ENCODE results near the gene CFAP73. TPM values are rescaled to one million over a fixed set of nuclear protein-coding genes. Genes with fewer than 3 reads are reported as not detected.
"Not testable (repeated sequence)": the region's sequence is repeated elsewhere in the genome, so short reads cannot be mapped to it uniquely, and the experiment has no call there.

The CFAP73 gene
- total RNA-seq, 3 donors from 2014 or later (not counting 1 experiment from before 2014, with no cell fraction given), result not detected

GRCh38 chr12:113116875-113117274 lies 32.6 kb upstream of the CFAP73 start:
- no peak overlapping the region for H3K27ac Mint-ChIP-seq
- Histone ChIP-seq H3K4me1 (ENCODE audit: control insufficient read depth, insufficient read depth, low read length) (no peaks in the 10 kb centered on the region), H3K36me3 (ENCODE audit: control insufficient read depth, insufficient read depth, low read length) (no peaks in the 10 kb centered on the region), H3K9me3 (ENCODE audit: control insufficient read depth, insufficient read depth, low read length) (no peaks in the 10 kb centered on the region), H3K27ac (ENCODE audit: low read length) (no peak overlapping the region), H3K4me3 (ENCODE audit: low read length) (no peak overlapping the region), H3K27me3 (ENCODE audit: control insufficient read depth, insufficient read depth, low read length) (no peaks in the 10 kb centered on the region)
- no peaks in the 10 kb centered on the region for H3K36me3 Mint-ChIP-seq
- no peak for DNase-seq
- no peak for ATAC-seq
- no peaks in the 10 kb centered on the region for H3K9me3 Mint-ChIP-seq
- H3K4me1 Mint-ChIP-seq, result no peaks in the 10 kb centered on the region
- intact Hi-C loops (cut with micrococcal nuclease), result no loop called here
- no peak overlapping the region for H3K4me3 Mint-ChIP-seq
- WGBS (ENCODE audit: insufficient coverage), result 89% methylated on average over 6 of the region's 6 CpGs
- peaks cover 14 to 16% of the 10 kb centered on the region in 2 donors for H3K27me3 Mint-ChIP-seq (ENCODE audit: low read depth in 2 of 2)
- TF ChIP-seq CTCF (IDR thresholded peaks at IDR 0.05), result no peak

GRCh38 chr12:113117684-113118083 lies 31.8 kb upstream of the CFAP73 start:
- H3K4me3 ChIP-seq (ENCODE audit: low read length); H3K9me3 ChIP-seq (ENCODE audit: control insufficient read depth, insufficient read depth, low read length); H3K36me3 Mint-ChIP-seq; H3K27me3 ChIP-seq (ENCODE audit: control insufficient read depth, insufficient read depth, low read length); H3K36me3 ChIP-seq (ENCODE audit: control insufficient read depth, insufficient read depth, low read length); intact Hi-C loops (cut with micrococcal nuclease); H3K4me1 Mint-ChIP-seq; ATAC-seq; H3K27ac Mint-ChIP-seq; H3K4me1 ChIP-seq (ENCODE audit: control insufficient read depth, insufficient read depth, low read length); H3K27ac ChIP-seq (ENCODE audit: low read length); DNase-seq; H3K4me3 Mint-ChIP-seq; H3K9me3 Mint-ChIP-seq: not testable (repeated sequence)
- 79% methylated on average over 8 of the region's 8 CpGs for WGBS (ENCODE audit: insufficient coverage)
- peaks cover 15 to 22% of the 10 kb centered on the region in 2 donors for H3K27me3 Mint-ChIP-seq (ENCODE audit: low read depth in 2 of 2)

GRCh38 chr12:113118142-113118541 lies 31.4 kb upstream of the CFAP73 start:
- peaks cover 14 to 22% of the 10 kb centered on the region in 2 donors for H3K27me3 Mint-ChIP-seq (ENCODE audit: low read depth in 2 of 2)
- Histone ChIP-seq H3K27ac (ENCODE audit: low read length) (no peak overlapping the region), H3K4me3 (ENCODE audit: low read length) (no peak overlapping the region), H3K36me3 (ENCODE audit: control insufficient read depth, insufficient read depth, low read length) (no peaks in the 10 kb centered on the region), H3K27me3 (ENCODE audit: control insufficient read depth, insufficient read depth, low read length) (no peaks in the 10 kb centered on the region), H3K4me1 (ENCODE audit: control insufficient read depth, insufficient read depth, low read length) (no peaks in the 10 kb centered on the region), H3K9me3 (ENCODE audit: control insufficient read depth, insufficient read depth, low read length) (no peaks in the 10 kb centered on the region)
- TF ChIP-seq CTCF (IDR thresholded peaks at IDR 0.05), result no peak
- no peak overlapping the region for H3K4me3 Mint-ChIP-seq
- intact Hi-C loops (cut with micrococcal nuclease), result no loop called here
- no peak overlapping the region for H3K27ac Mint-ChIP-seq
- H3K36me3 Mint-ChIP-seq, result no peaks in the 10 kb centered on the region
- DNase-seq (no peak), ATAC-seq (no peak)
- H3K4me1 Mint-ChIP-seq, result no peaks in the 10 kb centered on the region
- no peaks in the 10 kb centered on the region for H3K9me3 Mint-ChIP-seq
- 100% methylated on average over 1 of the region's 1 CpG for WGBS (ENCODE audit: insufficient coverage)

- Mint-ChIP-seq H3K4me1 (no peaks in the 10 kb centered on the region), H3K4me3 (no peak overlapping the region), H3K36me3 (no peaks in the 10 kb centered on the region), H3K27me3 (ENCODE audit: low read depth in 2 of 2) (peaks cover 14 to 25% of the 10 kb centered on the region in 2 donors), H3K27ac (no peak overlapping the region), H3K9me3 (no peaks in the 10 kb centered on the region)
- Histone ChIP-seq H3K27me3 (ENCODE audit: control insufficient read depth, insufficient read depth, low read length) (no peaks in the 10 kb centered on the region), H3K9me3 (ENCODE audit: control insufficient read depth, insufficient read depth, low read length) (no peaks in the 10 kb centered on the region), H3K27ac (ENCODE audit: low read length) (no peak overlapping the region), H3K36me3 (ENCODE audit: control insufficient read depth, insufficient read depth, low read length) (no peaks in the 10 kb centered on the region), H3K4me3 (ENCODE audit: low read length) (no peak overlapping the region), H3K4me1 (ENCODE audit: control insufficient read depth, insufficient read depth, low read length) (no peaks in the 10 kb centered on the region)
- 44% methylated on average over 4 of the region's 4 CpGs for WGBS (ENCODE audit: insufficient coverage)
- no peak for TF ChIP-seq CTCF (IDR thresholded peaks at IDR 0.05)
- DNase-seq, result no peak
- intact Hi-C loops (cut with micrococcal nuclease), result no loop called here
- no peak for ATAC-seq
Measured at GRCh38 chr12:113119980-113120669, 29.4 kb upstream of the CFAP73 start.

All from natural killer cell (primary cell).